ENCODE measurements around the gene INPP5K.
"Not testable (repeated sequence)": the region's sequence is repeated elsewhere in the genome, so short reads cannot be mapped to it uniquely, and the experiment has no call there.

The INPP5K gene

DNA sequence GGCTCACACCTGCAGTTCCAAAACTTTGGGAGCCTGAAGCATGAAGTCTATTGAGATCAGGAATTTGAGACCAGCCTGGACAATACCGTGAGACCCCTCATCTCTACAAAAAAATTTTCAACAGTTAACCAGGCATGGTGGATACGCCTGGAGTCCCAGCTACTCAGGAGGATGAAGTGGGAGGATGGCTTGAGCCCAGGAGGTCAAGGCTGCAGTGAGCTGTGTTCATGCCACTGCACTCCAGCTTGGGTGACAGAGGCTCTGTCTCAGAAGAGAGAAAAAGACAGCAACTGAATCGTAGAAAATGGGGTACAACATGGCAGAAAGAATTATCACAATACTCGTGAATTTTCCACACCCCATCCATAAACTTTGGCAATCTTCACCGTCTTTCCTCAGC, 63.6 kb downstream of the INPP5K start:
- no peak for DNase-seq (ENCODE audit: low read depth)
- TF ChIP-seq, protein P1, sequence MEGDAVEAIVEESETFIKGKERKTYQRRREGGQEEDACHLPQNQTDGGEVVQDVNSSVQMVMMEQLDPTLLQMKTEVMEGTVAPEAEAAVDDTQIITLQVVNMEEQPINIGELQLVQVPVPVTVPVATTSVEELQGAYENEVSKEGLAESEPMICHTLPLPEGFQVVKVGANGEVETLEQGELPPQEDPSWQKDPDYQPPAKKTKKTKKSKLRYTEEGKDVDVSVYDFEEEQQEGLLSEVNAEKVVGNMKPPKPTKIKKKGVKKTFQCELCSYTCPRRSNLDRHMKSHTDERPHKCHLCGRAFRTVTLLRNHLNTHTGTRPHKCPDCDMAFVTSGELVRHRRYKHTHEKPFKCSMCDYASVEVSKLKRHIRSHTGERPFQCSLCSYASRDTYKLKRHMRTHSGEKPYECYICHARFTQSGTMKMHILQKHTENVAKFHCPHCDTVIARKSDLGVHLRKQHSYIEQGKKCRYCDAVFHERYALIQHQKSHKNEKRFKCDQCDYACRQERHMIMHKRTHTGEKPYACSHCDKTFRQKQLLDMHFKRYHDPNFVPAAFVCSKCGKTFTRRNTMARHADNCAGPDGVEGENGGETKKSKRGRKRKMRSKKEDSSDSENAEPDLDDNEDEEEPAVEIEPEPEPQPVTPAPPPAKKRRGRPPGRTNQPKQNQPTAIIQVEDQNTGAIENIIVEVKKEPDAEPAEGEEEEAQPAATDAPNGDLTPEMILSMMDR (IDR thresholded peaks at IDR 0.05; ENCODE audit: low read depth, low read length, missing control alignments): no peak
- H3K4me3 ChIP-seq (ENCODE audit: low read depth, low read length): no peak overlapping the region

DNA sequence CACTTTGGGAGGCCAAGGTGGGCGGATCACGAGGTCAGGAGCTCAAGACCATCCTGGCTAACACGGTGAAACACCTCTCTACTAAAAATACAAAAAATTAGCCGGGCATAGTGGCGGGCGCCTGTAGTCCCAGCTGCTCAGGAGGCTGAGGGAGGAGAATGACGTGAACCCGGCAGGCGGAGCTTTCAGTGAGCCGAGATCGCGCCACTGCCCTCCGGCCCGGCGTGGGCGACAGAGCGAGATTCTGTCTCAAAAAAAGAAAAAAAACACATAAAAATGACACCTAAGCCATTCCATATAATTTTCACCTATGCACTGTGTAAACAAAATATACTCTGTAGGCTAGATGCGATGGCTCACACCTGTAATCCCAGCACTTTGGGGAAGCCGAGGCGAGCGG, 66.2 kb downstream of the INPP5K start:
- not testable (repeated sequence) for DNase-seq (ENCODE audit: low read depth); H3K4me3 ChIP-seq (ENCODE audit: low read depth, low read length)

DNA sequence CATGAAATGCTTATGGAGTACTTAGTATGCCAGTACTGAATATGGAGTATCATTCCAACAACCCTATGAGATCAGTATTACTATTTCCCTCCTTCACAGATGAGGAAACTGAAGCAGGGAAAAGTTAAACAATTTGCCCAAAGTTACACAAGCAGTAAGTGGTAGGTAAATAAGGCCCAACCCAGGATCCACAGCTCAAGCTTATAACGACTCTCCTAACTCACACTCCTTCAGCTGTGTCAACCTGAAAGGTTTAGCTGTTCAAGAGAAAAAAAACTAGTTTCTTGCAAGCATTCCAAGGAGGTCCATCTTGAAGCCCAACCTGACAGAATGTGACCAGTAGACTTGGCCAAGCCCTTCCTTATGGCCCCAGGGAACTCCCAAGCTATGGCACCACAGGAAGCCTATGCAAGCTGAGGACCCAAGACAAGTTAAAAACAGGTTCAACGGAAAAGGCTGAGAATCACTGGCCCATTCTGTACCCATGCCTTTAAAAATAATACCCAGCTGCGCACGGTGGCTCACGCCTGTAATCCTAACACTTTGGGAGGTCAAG, 66.9 kb downstream of the INPP5K start:
- H3K4me3 ChIP-seq (ENCODE audit: low read depth, low read length): no peak overlapping the region
- DNase-seq (ENCODE audit: low read depth): no peak
- TF ChIP-seq, protein P1 (IDR thresholded peaks at IDR 0.05; ENCODE audit: low read depth, low read length, missing control alignments): no peak

DNA sequence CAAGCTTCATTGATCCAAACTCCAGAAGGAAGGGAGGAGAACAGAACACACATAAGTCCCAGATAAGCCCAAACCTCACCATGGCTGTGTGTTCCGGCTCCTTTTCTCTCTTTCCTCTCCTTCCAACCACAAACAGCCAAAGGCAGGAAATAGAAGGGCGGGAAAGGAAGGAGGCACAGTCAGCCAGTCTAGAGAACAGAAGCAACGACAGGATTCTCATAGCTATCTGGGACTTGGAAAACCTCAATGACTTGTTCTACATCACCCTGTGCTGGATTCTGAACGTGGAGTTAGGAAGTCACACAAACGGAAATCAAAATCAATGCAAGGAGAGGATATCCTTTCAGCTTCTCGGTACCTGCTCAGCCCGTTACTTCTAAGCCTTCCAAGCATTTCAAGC, 69.4 kb downstream of the INPP5K start:
- no peak overlapping the region for H3K4me3 ChIP-seq (ENCODE audit: low read depth, low read length)
- DNase-seq (ENCODE audit: low read depth): no peak
- TF ChIP-seq, protein P1 (IDR thresholded peaks at IDR 0.05; ENCODE audit: low read depth, low read length, missing control alignments): no peak

DNA sequence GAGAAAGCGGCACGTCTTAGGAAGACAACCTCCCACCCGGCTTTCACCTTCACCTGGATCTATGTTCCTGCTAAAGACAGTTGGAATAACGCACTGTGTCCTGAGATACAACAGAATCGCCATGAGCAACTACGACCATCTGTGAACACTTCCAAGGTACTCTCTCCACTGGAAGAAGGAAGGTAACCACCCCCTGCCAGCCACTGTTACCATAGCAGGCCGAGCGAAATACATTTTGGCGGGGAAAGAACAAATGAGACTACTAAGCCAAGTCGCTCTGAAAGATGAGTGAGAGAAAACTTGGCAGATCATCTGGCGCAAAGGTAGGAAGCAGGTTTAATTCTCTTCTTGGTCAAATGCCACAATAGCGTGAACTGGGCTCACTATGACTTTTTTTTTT, 70.2 kb downstream of the INPP5K start:
- no peak for DNase-seq (ENCODE audit: low read depth)
- TF ChIP-seq, protein P1 (IDR thresholded peaks at IDR 0.05; ENCODE audit: low read depth, low read length, missing control alignments): no peak

DNA sequence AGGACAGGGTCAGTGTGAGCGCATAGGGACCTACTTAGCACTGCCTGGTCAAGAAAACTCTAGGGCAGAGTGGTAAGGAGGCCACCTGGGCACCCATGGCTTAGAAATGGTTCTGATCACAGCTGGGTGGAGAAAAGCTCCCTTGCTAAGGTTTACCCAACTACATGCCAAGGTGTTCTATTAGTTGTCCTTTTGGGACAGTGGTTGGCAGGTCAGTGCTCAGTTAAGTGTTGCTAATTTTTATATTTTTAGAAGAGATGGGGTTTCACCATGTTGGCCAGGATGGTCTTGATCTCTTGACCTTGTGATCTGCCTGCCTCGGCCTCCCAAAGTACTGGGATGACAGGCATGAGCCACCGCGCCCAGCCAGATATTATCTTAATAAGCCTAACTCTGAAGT, 70.7 kb downstream of the INPP5K start:
- H3K4me3 ChIP-seq (ENCODE audit: low read depth, low read length); DNase-seq (ENCODE audit: low read depth): not testable (repeated sequence)

More for the DNA sequence above, 70.2 kb downstream of the INPP5K start:
- no peak overlapping the region for H3K4me3 ChIP-seq (ENCODE audit: low read depth, low read length)
